Uterus (tissue), 4 donors: ENCODE data around the gene ASB8. TPM values are rescaled to one million over a fixed set of nuclear protein-coding genes. Genes with fewer than 3 reads are reported as not detected.
A peak's percentile ranks its signal among the peaks of the same experiment; 100 is the strongest.

Experiments used
- DNase-seq, 2 donors: peaks; one replicate each; pipeline ENCODE4 v3.0.0-alpha.2; 2019 to 2020
- H3K27ac ChIP-seq, 2 donors: fragments of 200-600 bp; sonication (generic); 1 replicate in 1 of 2; 2 replicates in 1 of 2; pipeline ENCODE4 v1.5.1; 2016 to 2018
- H3K27me3 ChIP-seq, 2 donors: fragments of 200-600 bp; sonication (generic); one replicate each; pipeline ENCODE4 v1.5.1; 2018 to 2019; ENCODE audit warnings: control low read depth in 1 of 2
- H3K36me3 ChIP-seq, 2 donors: fragments of 200-600 bp; sonication (generic); one replicate each; pipeline ENCODE4 v1.5.1; 2019; ENCODE audit warnings: control low read depth in 1 of 2
- H3K4me1 ChIP-seq, 2 donors: fragments of 200-600 bp; sonication (generic); one replicate each; pipeline ENCODE4 v1.5.1; 2018 to 2019; ENCODE audit warnings: control low read depth in 1 of 2
- H3K4me3 ChIP-seq, 2 donors: fragments of 200-600 bp; sonication (generic); 1 replicate in 1 of 2; 2 replicates in 1 of 2; pipeline ENCODE4 v1.5.1; 2018 to 2019; ENCODE audit warnings: mild to moderate bottlenecking in 1 of 2
- H3K9me3 ChIP-seq, 2 donors: fragments of 200-600 bp; sonication (generic); one replicate each; pipeline ENCODE4 v1.5.1; 2019; ENCODE audit warnings: control low read depth in 1 of 2
- CTCF ChIP-seq, 4 experiments: fragments of 200-600 bp in 2 of 4; fragments of 450-650 bp in 2 of 4; sonication (generic) in 2 of 4; IDR thresholded peaks; one replicate each; pipeline ENCODE4 v1.5.1; 2016 to 2019; ENCODE audit warnings: antibody characterized with exemption in 4 of 4, mild to moderate bottlenecking in 2 of 4, moderate library complexity in 1 of 4
- POLR2A ChIP-seq, 2 donors: fragments of 450-650 bp; IDR thresholded peaks; one replicate each; pipeline ENCODE4 v1.6.1; 2016; ENCODE audit warnings: antibody characterized with exemption in 2 of 2, mild to moderate bottlenecking in 1 of 2, moderate library complexity in 1 of 2
- intact Hi-C: fragments of 100-400 bp; cut with DNase I; formaldehyde crosslinking; loops from one replicate; pipeline ENCODE4 v1.15.1; 2023; ENCODE audit warnings: low total_unique reads
- total RNA-seq, 4 donors: library from RNA; depleted of rRNA in 3 of 4; stranded (reverse); fragments of >200 nt in 3 of 4; gene quantifications; one replicate each; pipeline versions ENCODE4 v1.1.0 to v1.2.4, GENCODE V29; 2014 to 2023
- donor health status: DM: yes; HTN: yes; CAD: no.

ASB8 gene
- total RNA-seq, 4 donors from 2014 or later = 22.3 to 50.9 (median 32.5) TPM

- Histone ChIP-seq H3K27me3 (no peaks in the 10 kb centered on the region), H3K36me3 (no peaks in the 10 kb centered on the region), H3K4me3 (no peak overlapping the region), H3K4me1 (no peaks in the 10 kb centered on the region), H3K27ac (no peak overlapping the region), H3K9me3 (no peaks in the 10 kb centered on the region)
- intact Hi-C loops = loop anchor here (10.0 kb wide), 1 partner anchor 74 kb away; no protein-coding TSS in a partner anchor
- no peak for DNase-seq
- TF ChIP-seq CTCF (IDR thresholded peaks at IDR 0.05) (no peak), POLR2A (IDR thresholded peaks at IDR 0.05) (no peak)
Measured at GRCh38 chr12:48169011-48169410, 11.7 kb upstream of the ASB8 start.

GRCh38 chr12:48165089-48165981, 8.0 kb upstream of the ASB8 start:
- H3K9me3 ChIP-seq = no peaks in the 10 kb centered on the region
- no peaks in the 10 kb centered on the region for H3K4me1 ChIP-seq
- intact Hi-C loops = loop anchor here (10.0 kb wide), 1 partner anchor 71 kb away; no protein-coding TSS in a partner anchor
- H3K27me3 ChIP-seq = no peaks in the 10 kb centered on the region
- no peak for DNase-seq
- no peak for TF ChIP-seq POLR2A (IDR thresholded peaks at IDR 0.05)
- peak; percentile 72 to 86 (median 82) for TF ChIP-seq CTCF (IDR thresholded peaks at IDR 0.05)
- H3K4me3 ChIP-seq = no peak overlapping the region
- H3K27ac ChIP-seq = no peak overlapping the region
- H3K36me3 ChIP-seq = no peaks in the 10 kb centered on the region

- no peaks in the 10 kb centered on the region for H3K4me1 ChIP-seq
- no peak for DNase-seq
- H3K4me3 ChIP-seq = no peak overlapping the region
- intact Hi-C loops = loop anchor here (10.0 kb wide), 1 partner anchor 70 kb away; no protein-coding TSS in a partner anchor
- H3K36me3 ChIP-seq = no peaks in the 10 kb centered on the region
- no peak overlapping the region for H3K27ac ChIP-seq
- H3K9me3 ChIP-seq = no peaks in the 10 kb centered on the region
- no peaks in the 10 kb centered on the region for H3K27me3 ChIP-seq
- TF ChIP-seq POLR2A (IDR thresholded peaks at IDR 0.05) = no peak
- TF ChIP-seq CTCF (IDR thresholded peaks at IDR 0.05) = no peak
Measured at GRCh38 chr12:48164451-48164850, 7.1 kb upstream of the ASB8 start.

GRCh38 chr12:48163150-48163747, 5.9 kb upstream of the ASB8 start:
- TF ChIP-seq CTCF (IDR thresholded peaks at IDR 0.05) (no peak), POLR2A (IDR thresholded peaks at IDR 0.05) (no peak)
- intact Hi-C loops = loop anchor here (10.0 kb wide), 1 partner anchor 68 kb away; no protein-coding TSS in a partner anchor

GRCh38 chr12:48160807-48161206, 3.5 kb upstream of the ASB8 start:
- intact Hi-C loops = loop anchor here (10.0 kb wide), 1 partner anchor 66 kb away; no protein-coding TSS in a partner anchor
- Histone ChIP-seq H3K27ac (no peak overlapping the region), H3K27me3 (no peaks in the 10 kb centered on the region), H3K36me3 (no peaks in the 10 kb centered on the region), H3K4me3 (no peak overlapping the region), H3K9me3 (no peaks in the 10 kb centered on the region), H3K4me1 (no peaks in the 10 kb centered on the region)
- TF ChIP-seq CTCF (IDR thresholded peaks at IDR 0.05) (no peak), POLR2A (IDR thresholded peaks at IDR 0.05) (no peak)
- no peak for DNase-seq

More at GRCh38 chr12:48163150-48163747, 5.9 kb upstream of the ASB8 start:
- H3K9me3 ChIP-seq = no peaks in the 10 kb centered on the region
- no peaks in the 10 kb centered on the region for H3K27me3 ChIP-seq
- H3K4me3 ChIP-seq = no peak overlapping the region
- H3K36me3 ChIP-seq = no peaks in the 10 kb centered on the region
- H3K4me1 ChIP-seq = no peaks in the 10 kb centered on the region
- no peak for DNase-seq
- H3K27ac ChIP-seq = no peak overlapping the region
